ENCODE data around the gene CDC25C.

CDC25C gene

GRCh38 chr5:138273834-138274188 is 57.8 kb downstream of the CDC25C start:
- peak overlapping the region; percentile 29 for H3K4me3 ChIP-seq (ENCODE audit: low read depth, low read length)
- in situ Hi-C loops (cut with HindIII; ENCODE audit: low sequenced_read_pairs): no loop called here
- TF ChIP-seq CTCF (IDR thresholded peaks at IDR 0.05; ENCODE audit: low read depth, low read length): no peak
- DNase-seq (ENCODE audit: low read depth, low spot score): no peak

GRCh38 chr5:138272681-138273080 is 58.9 kb downstream of the CDC25C start:
- no peak for TF ChIP-seq CTCF (IDR thresholded peaks at IDR 0.05; ENCODE audit: low read depth, low read length)
- DNase-seq (ENCODE audit: low read depth, low spot score): no peak
- in situ Hi-C loops (cut with HindIII; ENCODE audit: low sequenced_read_pairs): no loop called here
- H3K4me3 ChIP-seq (ENCODE audit: low read depth, low read length): no peak overlapping the region

GRCh38 chr5:138271281-138271680 is 60.3 kb downstream of the CDC25C start:
- no peak for TF ChIP-seq CTCF (IDR thresholded peaks at IDR 0.05; ENCODE audit: low read depth, low read length)

GRCh38 chr5:138264183-138264582 is 67.4 kb downstream of the CDC25C start:
- no peak for TF ChIP-seq CTCF (IDR thresholded peaks at IDR 0.05; ENCODE audit: low read depth, low read length)
- in situ Hi-C loops (cut with HindIII; ENCODE audit: low sequenced_read_pairs): no loop called here
- DNase-seq (ENCODE audit: low read depth, low spot score): no peak
- H3K4me3 ChIP-seq (ENCODE audit: low read depth, low read length): no peak overlapping the region

More at GRCh38 chr5:138271281-138271680, 60.3 kb downstream of the CDC25C start:
- H3K4me3 ChIP-seq (ENCODE audit: low read depth, low read length): no peak overlapping the region
- no peak for DNase-seq (ENCODE audit: low read depth, low spot score)
- in situ Hi-C loops (cut with HindIII; ENCODE audit: low sequenced_read_pairs): no loop called here

- in situ Hi-C loops (cut with HindIII; ENCODE audit: low sequenced_read_pairs): no loop called here
- no peak for DNase-seq (ENCODE audit: low read depth, low spot score)
- TF ChIP-seq CTCF (IDR thresholded peaks at IDR 0.05; ENCODE audit: low read depth, low read length): no peak
Observed at GRCh38 chr5:138263581-138263980, 68.0 kb downstream of the CDC25C start.

GRCh38 chr5:138258704-138259292 is 72.8 kb downstream of the CDC25C start:
- TF ChIP-seq CTCF (IDR thresholded peaks at IDR 0.05; ENCODE audit: low read depth, low read length): no peak
- no peak for DNase-seq (ENCODE audit: low read depth, low spot score)
- in situ Hi-C loops (cut with HindIII; ENCODE audit: low sequenced_read_pairs): no loop called here
- no peak overlapping the region for H3K4me3 ChIP-seq (ENCODE audit: low read depth, low read length)

More at GRCh38 chr5:138263581-138263980, 68.0 kb downstream of the CDC25C start:
- H3K4me3 ChIP-seq (ENCODE audit: low read depth, low read length): no peak overlapping the region

All from astrocyte of the spinal cord (primary cell).